Endothelial cell (in vitro differentiated cells): ENCODE results near the gene TECPR1. TPM values are rescaled to one million over a fixed set of nuclear protein-coding genes. Genes with fewer than 3 reads are reported as not detected.

Source experiments
- DNase-seq: peaks from one replicate; pipeline ENCODE4 v3.0.0; 2021; ENCODE audit warnings: low spot score
- H3K27ac Mint-ChIP-seq: one replicate; pipeline ENCODE4 v1.8.0; 2021; ENCODE audit warnings: mixed read lengths, inconsistent platforms; ENCODE audit not compliant: unreplicated experiment
- H3K27me3 Mint-ChIP-seq: one replicate; pipeline ENCODE4 v1.8.0; 2021; ENCODE audit warnings: mild to moderate bottlenecking, moderate library complexity, mixed read lengths, inconsistent platforms; ENCODE audit not compliant: unreplicated experiment
- H3K36me3 Mint-ChIP-seq: one replicate; pipeline ENCODE4 v1.8.0; 2021; ENCODE audit warnings: mild to moderate bottlenecking, low read depth, mixed read lengths, inconsistent platforms; ENCODE audit not compliant: unreplicated experiment
- H3K4me1 Mint-ChIP-seq: one replicate; pipeline ENCODE4 v1.8.0; 2021; ENCODE audit warnings: mild to moderate bottlenecking, mixed read lengths, inconsistent platforms; ENCODE audit not compliant: unreplicated experiment
- H3K4me3 Mint-ChIP-seq: one replicate; pipeline ENCODE4 v1.8.0; 2021; ENCODE audit warnings: mild to moderate bottlenecking, mixed read lengths, inconsistent platforms; ENCODE audit not compliant: unreplicated experiment
- H3K9me3 Mint-ChIP-seq: one replicate; pipeline ENCODE4 v1.8.0; 2021; ENCODE audit warnings: mixed read lengths, inconsistent platforms; ENCODE audit not compliant: unreplicated experiment
- CTCF ChIP-seq: fragments of 200-600 bp; sonication (generic); IDR thresholded peaks from one replicate; pipeline ENCODE4 v1.5.0; 2021; ENCODE audit warnings: antibody characterized with exemption; ENCODE audit not compliant: unreplicated experiment
- total RNA-seq: library from RNA; stranded (reverse); fragmentation: NEBNext Ultra II Directional; extraction: Animal tissue kit (Norgen Biotek cat#: 25700); gene quantifications from one replicate; pipeline ENCODE4 v1.2.1, GENCODE V29; 2021; ENCODE audit not compliant: unreplicated experiment

TECPR1 gene
- total RNA-seq, 1 donor from 2014 or later: 129 TPM

DNA sequence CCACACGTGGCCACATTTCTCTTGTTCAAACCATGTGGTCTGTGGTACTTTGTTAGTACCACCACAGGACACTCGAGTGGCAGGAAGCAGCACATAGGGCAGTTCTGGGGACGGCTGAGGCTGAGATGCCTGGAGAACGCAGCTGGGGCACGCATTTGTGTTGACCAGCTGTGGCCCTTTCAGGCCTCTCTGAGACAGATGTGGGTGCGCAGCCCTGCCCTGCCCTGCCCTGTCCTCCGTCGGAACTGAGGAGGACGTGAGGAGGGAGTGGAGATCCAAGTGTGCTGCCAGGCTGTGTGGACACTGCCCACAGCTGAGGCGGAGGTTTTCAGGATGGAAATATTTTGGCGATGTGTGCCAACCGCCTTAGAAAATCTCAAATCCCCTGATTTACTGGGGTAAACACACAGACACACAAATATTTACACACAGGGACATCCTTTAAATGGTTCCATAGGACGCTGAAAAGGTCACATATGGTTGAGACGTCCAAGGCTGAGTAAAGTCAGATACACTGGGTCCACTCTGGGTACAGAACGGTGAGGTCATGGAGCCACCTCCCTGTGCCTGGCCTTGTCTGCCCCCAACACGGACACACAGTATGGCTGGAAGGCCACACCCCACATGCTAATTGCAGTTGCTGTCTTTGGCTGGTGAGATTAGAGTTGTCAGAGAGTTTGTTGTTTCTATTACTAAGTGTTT, 26.0 kb downstream of the TECPR1 start:
- peaks cover 14% of the 10 kb centered on the region for H3K36me3 Mint-ChIP-seq

DNA sequence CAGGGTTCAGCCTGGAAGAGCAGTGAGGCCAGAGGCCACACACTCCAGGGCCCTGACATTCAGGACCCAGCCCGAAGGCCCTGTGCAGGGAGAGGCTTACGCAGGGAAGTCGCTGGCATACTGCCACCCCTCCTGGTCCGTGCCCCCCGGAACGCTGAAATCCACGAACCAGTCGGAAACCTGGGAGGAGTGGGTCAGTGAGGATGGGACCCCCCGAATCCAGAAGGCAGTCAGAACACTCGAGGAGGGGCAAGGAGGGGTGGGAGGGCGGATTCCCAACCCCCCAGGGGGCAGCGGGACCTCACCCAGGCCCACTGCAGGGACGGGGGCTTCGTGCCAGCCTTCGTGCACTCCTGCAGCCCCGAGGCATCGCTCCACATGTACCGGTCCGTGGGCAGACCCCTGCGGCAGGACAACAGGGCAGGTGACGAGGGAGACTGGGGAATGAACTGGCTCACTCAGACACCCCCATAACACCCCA, 27.3 kb downstream of the TECPR1 start:
- TF ChIP-seq CTCF: no peak
- H3K9me3 Mint-ChIP-seq: no peaks in the 10 kb centered on the region
- H3K4me1 Mint-ChIP-seq: no peaks in the 10 kb centered on the region
- no peak overlapping the region for H3K4me3 Mint-ChIP-seq
- no peaks in the 10 kb centered on the region for H3K27me3 Mint-ChIP-seq
- DNase-seq: no peak
- H3K36me3 Mint-ChIP-seq: peaks cover 10% of the 10 kb centered on the region
- H3K27ac Mint-ChIP-seq: no peak overlapping the region

More for the DNA sequence above, 26.0 kb downstream of the TECPR1 start:
- no peak for DNase-seq
- TF ChIP-seq CTCF: no peak
- no peak overlapping the region for H3K4me3 Mint-ChIP-seq
- no peak overlapping the region for H3K27ac Mint-ChIP-seq
- peaks cover 5% of the 10 kb centered on the region for H3K27me3 Mint-ChIP-seq
- H3K4me1 Mint-ChIP-seq: no peaks in the 10 kb centered on the region
- no peaks in the 10 kb centered on the region for H3K9me3 Mint-ChIP-seq

- peaks cover 13% of the 10 kb centered on the region for H3K36me3 Mint-ChIP-seq
- no peak overlapping the region for H3K27ac Mint-ChIP-seq
- no peaks in the 10 kb centered on the region for H3K27me3 Mint-ChIP-seq
- no peaks in the 10 kb centered on the region for H3K9me3 Mint-ChIP-seq
- TF ChIP-seq CTCF: no peak
- H3K4me3 Mint-ChIP-seq: no peak overlapping the region
- peaks cover 3% of the 10 kb centered on the region for H3K4me1 Mint-ChIP-seq
- DNase-seq: no peak
Observed at GRCh38 chr7:98223898-98224700, 27.9 kb downstream of the TECPR1 start.

- Mint-ChIP-seq H3K27me3 (peaks cover under 1% of the 10 kb centered on the region), H3K36me3 (peaks cover 15% of the 10 kb centered on the region), H3K4me3 (no peak overlapping the region), H3K4me1 (peaks cover 9% of the 10 kb centered on the region), H3K27ac (no peak overlapping the region), H3K9me3 (no peaks in the 10 kb centered on the region)
- TF ChIP-seq CTCF: no peak
- no peak for DNase-seq
Observed at GRCh38 chr7:98223351-98223897, 28.6 kb downstream of the TECPR1 start.
